ENCODE results near the gene HIF3A. TPM values are rescaled to one million over a fixed set of nuclear protein-coding genes. Genes with fewer than 3 reads are reported as not detected.
"Not testable (repeated sequence)": the region's sequence is repeated elsewhere in the genome, so short reads cannot be mapped to it uniquely, and the experiment has no call there.

Gene HIF3A
- 81.4 TPM for total RNA-seq
- long read RNA-seq, full-length matches to known transcripts, result 5 of 73 reads
- long read RNA-seq, partial matches to known transcripts, result 28 of 73 reads
- long read RNA-seq, other reads (novel, unspliced or antisense), result 40 of 73 reads

GRCh38 chr19:46296722-46297461, at the start of gene HIF3A:
Gene HIF3A (plus strand): TSS chr19:46297042. CDS start chr19:46297077, 35 bp downstream.
- peak; percentile 9 for ATAC-seq
- DNase-seq, result peak; percentile 83
- intact Hi-C loops (cut with micrococcal nuclease), result no loop called here

GRCh38 chr19:46250076-46250735, 46.6 kb upstream of the HIF3A start:
- no peak for ATAC-seq
- no peak for DNase-seq
- intact Hi-C loops (cut with micrococcal nuclease), result no loop called here

GRCh38 chr19:46251416-46251815, 45.4 kb upstream of the HIF3A start:
- intact Hi-C loops (cut with micrococcal nuclease), result no loop called here
- DNase-seq, result no peak
- ATAC-seq, result no peak

GRCh38 chr19:46254776-46255175, 42.1 kb upstream of the HIF3A start:
- intact Hi-C loops (cut with micrococcal nuclease), result no loop called here
- no peak for DNase-seq
- no peak for ATAC-seq

- DNase-seq (no peak), ATAC-seq (no peak)
- intact Hi-C loops (cut with micrococcal nuclease), result no loop called here
Measured at GRCh38 chr19:46256855-46257254, 40.0 kb upstream of the HIF3A start.

GRCh38 chr19:46261501-46261900, 35.3 kb upstream of the HIF3A start:
- intact Hi-C loops (cut with micrococcal nuclease), result loop anchor here (5.0 kb wide), 1 partner anchor 179 kb away; no protein-coding TSS in a partner anchor
- DNase-seq, ATAC-seq: not testable (repeated sequence)

GRCh38 chr19:46262684-46263296, 34.1 kb upstream of the HIF3A start:
- not testable (repeated sequence) for ATAC-seq

GRCh38 chr19:46264801-46265200, 32.0 kb upstream of the HIF3A start:
- intact Hi-C loops (cut with micrococcal nuclease), result loop anchor here (2.0 to 5.0 kb wide), 2 partner anchors 182 to 236 kb away; no protein-coding TSS in a partner anchor
- not testable (repeated sequence) for DNase-seq, ATAC-seq

More at GRCh38 chr19:46262684-46263296, 34.1 kb upstream of the HIF3A start:
- DNase-seq, result not testable (repeated sequence)
- intact Hi-C loops (cut with micrococcal nuclease), result loop anchor here (5.0 kb wide), 1 partner anchor 180 kb away; no protein-coding TSS in a partner anchor

GRCh38 chr19:46265217-46265828, 31.5 kb upstream of the HIF3A start:
- ATAC-seq, result peak; percentile 89
- intact Hi-C loops (cut with micrococcal nuclease), result loop anchor here (2.0 kb wide), 1 partner anchor 237 kb away; no protein-coding TSS in a partner anchor
- no peak for DNase-seq

GRCh38 chr19:46269101-46269500, 27.7 kb upstream of the HIF3A start:
- intact Hi-C loops (cut with micrococcal nuclease), result no loop called here
- no peak for ATAC-seq
- no peak for DNase-seq

- DNase-seq, result no peak
- ATAC-seq, result no peak
- intact Hi-C loops (cut with micrococcal nuclease), result no loop called here
Measured at GRCh38 chr19:46270521-46271256, 26.2 kb upstream of the HIF3A start.

GRCh38 chr19:46271481-46272197, 25.2 kb upstream of the HIF3A start:
- ATAC-seq (no peak), DNase-seq (no peak)
- intact Hi-C loops (cut with micrococcal nuclease), result no loop called here

GRCh38 chr19:46273931-46274330, 22.9 kb upstream of the HIF3A start:
- ATAC-seq; DNase-seq; intact Hi-C loops (cut with micrococcal nuclease): not testable (repeated sequence)

GRCh38 chr19:46279177-46279576, 17.7 kb upstream of the HIF3A start:
- intact Hi-C loops (cut with micrococcal nuclease), result no loop called here
- no peak for ATAC-seq
- no peak for DNase-seq

GRCh38 chr19:46283771-46284170, 13.1 kb upstream of the HIF3A start:
- ATAC-seq (peak; percentile 49), DNase-seq (no peak)
- intact Hi-C loops (cut with micrococcal nuclease), result no loop called here

GRCh38 chr19:46284635-46285034, 12.2 kb upstream of the HIF3A start:
- DNase-seq (no peak), ATAC-seq (no peak)
- intact Hi-C loops (cut with micrococcal nuclease), result no loop called here

- intact Hi-C loops (cut with micrococcal nuclease), result no loop called here
- DNase-seq (no peak), ATAC-seq (no peak)
Measured at GRCh38 chr19:46287585-46287984, 9.3 kb upstream of the HIF3A start.

All from left ventricle myocardium superior (tissue), 1 donor.